Lung (tissue), 12 donors: ENCODE results near the gene NBEA. TPM values are rescaled to one million over a fixed set of nuclear protein-coding genes. Genes with fewer than 3 reads are reported as not detected.

Source experiments
- ATAC-seq: fragments of 200-7000 bp; cut with Tn5 transposase; one replicate; pipeline ENCODE4 v1.9.1; 2020; ENCODE audit warnings: moderate number of reproducible peaks; ENCODE audit not compliant: insufficient read depth, low FRiP score
- DNase-seq, 3 donors: peaks; one replicate each; pipeline ENCODE4 v3.0.0-alpha.2; 2013 to 2017
- H3K27ac ChIP-seq, 2 donors: one replicate each; pipeline ENCODE4 v1.5.1; 2013; ENCODE audit warnings: mild to moderate bottlenecking in 2 of 2, moderate library complexity in 2 of 2, control low read depth in 1 of 2, inconsistent platforms in 1 of 2, low read depth in 1 of 2, low read length in 1 of 2
- H3K27me3 ChIP-seq, 3 donors: one replicate each; pipeline ENCODE4 v1.5.1; 2013; ENCODE audit warnings: low read length in 2 of 3; ENCODE audit not compliant: control insufficient read depth in 3 of 3, insufficient read depth in 3 of 3
- H3K36me3 ChIP-seq, 4 donors: one replicate each; pipeline ENCODE4 v1.5.1; 2013; ENCODE audit warnings: low read length in 4 of 4, mild to moderate bottlenecking in 1 of 4, moderate library complexity in 1 of 4; ENCODE audit not compliant: control insufficient read depth in 4 of 4, insufficient read depth in 4 of 4
- H3K4me1 ChIP-seq, 5 donors: one replicate each; pipeline ENCODE4 v1.5.1; 2013; ENCODE audit warnings: low read length in 5 of 5, mild to moderate bottlenecking in 2 of 5, moderate library complexity in 1 of 5; ENCODE audit not compliant: control insufficient read depth in 5 of 5, insufficient read depth in 5 of 5
- H3K4me3 ChIP-seq: one replicate; pipeline ENCODE4 v1.5.1; 2013; ENCODE audit warnings: mild to moderate bottlenecking, control low read depth, moderate library complexity
- H3K9ac ChIP-seq, 2 donors: one replicate each; pipeline ENCODE4 v1.5.1; 2013; ENCODE audit warnings: low read length in 2 of 2, control low read depth in 1 of 2; ENCODE audit not compliant: insufficient read depth in 1 of 2
- H3K9me3 ChIP-seq, 4 donors: one replicate each; pipeline ENCODE4 v1.5.1; 2013; ENCODE audit warnings: low read length in 3 of 4, mild to moderate bottlenecking in 1 of 4, moderate library complexity in 1 of 4; ENCODE audit not compliant: control insufficient read depth in 4 of 4, insufficient read depth in 3 of 4
- WGBS, 2 donors: extraction: QIAGEN DNeasy Blood & Tissue Kit; methylation state at CpG; one replicate each; pipeline ENCODE4 v1.1.7; 2013; 5-methylcytosine and 5-hydroxymethylcytosine counted together
- polyA plus RNA-seq, 2 donors: library from polyadenylated mRNA; stranded (reverse); fragments of 200-250 nt; gene quantifications; one replicate each; pipeline ENCODE4 v1.2.1, GENCODE V29; 2013
- total RNA-seq, 2 donors: library from RNA; depleted of rRNA in 1 of 2; stranded (reverse); fragments of >200 nt in 1 of 2; gene quantifications; one replicate each; pipeline ENCODE4 v1.2.1, GENCODE V29; 2014 to 2021
- TF ChIP-seq, protein P1 (sequence below): IDR thresholded peaks from 2 replicates; pipeline ENCODE4 v1.5.1; 2012; ENCODE audit warnings: mild to moderate bottlenecking; ENCODE audit errors: control extremely low read depth, extremely low read depth
- donor health status: control.
- donor health status: control.
- donor health status: Bipolar disorder and iron deficiency.
- donor health status: healthy.
- donor health status: DM: yes; HTN: yes; CAD: no.

NBEA gene
- total and polyA plus RNA-seq, 4 donors = 1.6 to 26.5 (median 5.3) TPM

DNA sequence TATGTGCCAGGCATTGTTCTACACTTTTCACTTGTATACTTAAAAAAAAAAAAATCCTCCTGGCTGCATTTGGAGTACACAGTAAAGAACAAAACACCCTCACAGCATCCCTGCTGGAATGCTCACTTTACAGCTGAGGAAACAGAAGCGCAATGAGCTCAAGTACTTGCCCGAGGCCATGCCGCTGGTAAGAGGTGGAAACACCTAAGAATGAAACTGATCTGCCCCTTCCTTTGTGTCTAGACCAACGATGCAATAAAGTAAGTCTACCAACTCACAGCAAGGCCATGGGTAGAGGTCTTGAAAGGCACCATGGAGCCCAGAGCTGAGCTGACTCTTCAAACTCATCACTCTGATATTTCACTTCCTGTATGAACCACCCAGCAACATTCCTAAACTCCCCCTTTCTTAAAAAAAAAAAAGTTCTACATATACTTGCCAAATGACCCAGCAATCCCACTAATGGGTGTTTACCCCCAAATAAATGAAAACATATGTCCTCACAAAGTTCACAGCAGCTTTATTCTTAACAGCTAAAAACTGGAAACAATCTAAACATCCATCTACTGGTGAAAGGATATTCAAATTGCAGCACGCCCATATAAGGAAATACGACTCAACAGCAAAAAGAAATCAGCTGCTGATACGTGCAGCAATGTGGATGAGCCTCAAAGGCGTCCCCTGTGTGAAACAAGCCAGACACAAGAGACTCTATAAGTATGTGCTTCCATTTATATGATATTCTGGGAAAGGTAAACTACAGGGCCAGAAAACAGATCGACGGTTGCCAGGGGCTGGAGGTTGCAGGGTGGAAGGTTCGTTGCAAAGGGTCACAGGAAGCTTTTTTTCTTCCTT, 771.1 kb downstream of the NBEA start:
- Histone ChIP-seq H3K36me3 (no peaks in the 10 kb centered on the region), H3K4me3 (no peak overlapping the region), H3K9ac (no peak overlapping the region), H3K9me3 (peaks cover 0 to 3% (median 0%) of the 10 kb centered on the region in 4 donors), H3K4me1 (peaks cover 0 to 35% (median 6%) of the 10 kb centered on the region in 5 donors), H3K27ac (no peak overlapping the region), H3K27me3 (no peaks in the 10 kb centered on the region)
- DNase-seq = peak in 2 of 3 donors; percentile 71 to 72
- TF ChIP-seq, protein P1, sequence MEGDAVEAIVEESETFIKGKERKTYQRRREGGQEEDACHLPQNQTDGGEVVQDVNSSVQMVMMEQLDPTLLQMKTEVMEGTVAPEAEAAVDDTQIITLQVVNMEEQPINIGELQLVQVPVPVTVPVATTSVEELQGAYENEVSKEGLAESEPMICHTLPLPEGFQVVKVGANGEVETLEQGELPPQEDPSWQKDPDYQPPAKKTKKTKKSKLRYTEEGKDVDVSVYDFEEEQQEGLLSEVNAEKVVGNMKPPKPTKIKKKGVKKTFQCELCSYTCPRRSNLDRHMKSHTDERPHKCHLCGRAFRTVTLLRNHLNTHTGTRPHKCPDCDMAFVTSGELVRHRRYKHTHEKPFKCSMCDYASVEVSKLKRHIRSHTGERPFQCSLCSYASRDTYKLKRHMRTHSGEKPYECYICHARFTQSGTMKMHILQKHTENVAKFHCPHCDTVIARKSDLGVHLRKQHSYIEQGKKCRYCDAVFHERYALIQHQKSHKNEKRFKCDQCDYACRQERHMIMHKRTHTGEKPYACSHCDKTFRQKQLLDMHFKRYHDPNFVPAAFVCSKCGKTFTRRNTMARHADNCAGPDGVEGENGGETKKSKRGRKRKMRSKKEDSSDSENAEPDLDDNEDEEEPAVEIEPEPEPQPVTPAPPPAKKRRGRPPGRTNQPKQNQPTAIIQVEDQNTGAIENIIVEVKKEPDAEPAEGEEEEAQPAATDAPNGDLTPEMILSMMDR = no peak
- WGBS, 2 donors = 69 to 72% methylated on average over 11 of the region's 11 CpGs
- no peak for ATAC-seq

DNA sequence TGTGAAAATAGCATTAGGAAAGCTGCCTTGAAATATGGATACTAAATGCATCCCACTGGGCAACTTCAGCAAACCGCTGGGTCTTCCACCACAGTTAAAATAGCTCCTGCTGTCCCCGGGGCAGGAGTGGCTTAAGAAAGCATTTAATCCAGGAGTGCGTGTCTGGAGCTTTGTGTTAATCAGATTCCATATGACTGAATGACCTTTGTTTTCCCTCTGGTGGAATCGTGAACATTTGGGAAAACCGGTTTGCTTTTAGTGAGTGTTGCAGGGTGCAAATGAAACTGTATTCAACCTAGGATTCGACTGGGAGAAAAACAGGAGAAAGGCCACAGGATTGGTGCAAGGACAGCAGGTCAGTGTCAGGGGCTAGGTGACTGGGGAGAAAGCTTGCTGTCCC, 772.1 kb downstream of the NBEA start:
- TF ChIP-seq, protein P1 = no peak
- H3K9me3 ChIP-seq = peaks cover 0 to 3% (median 0%) of the 10 kb centered on the region in 4 donors

DNA sequence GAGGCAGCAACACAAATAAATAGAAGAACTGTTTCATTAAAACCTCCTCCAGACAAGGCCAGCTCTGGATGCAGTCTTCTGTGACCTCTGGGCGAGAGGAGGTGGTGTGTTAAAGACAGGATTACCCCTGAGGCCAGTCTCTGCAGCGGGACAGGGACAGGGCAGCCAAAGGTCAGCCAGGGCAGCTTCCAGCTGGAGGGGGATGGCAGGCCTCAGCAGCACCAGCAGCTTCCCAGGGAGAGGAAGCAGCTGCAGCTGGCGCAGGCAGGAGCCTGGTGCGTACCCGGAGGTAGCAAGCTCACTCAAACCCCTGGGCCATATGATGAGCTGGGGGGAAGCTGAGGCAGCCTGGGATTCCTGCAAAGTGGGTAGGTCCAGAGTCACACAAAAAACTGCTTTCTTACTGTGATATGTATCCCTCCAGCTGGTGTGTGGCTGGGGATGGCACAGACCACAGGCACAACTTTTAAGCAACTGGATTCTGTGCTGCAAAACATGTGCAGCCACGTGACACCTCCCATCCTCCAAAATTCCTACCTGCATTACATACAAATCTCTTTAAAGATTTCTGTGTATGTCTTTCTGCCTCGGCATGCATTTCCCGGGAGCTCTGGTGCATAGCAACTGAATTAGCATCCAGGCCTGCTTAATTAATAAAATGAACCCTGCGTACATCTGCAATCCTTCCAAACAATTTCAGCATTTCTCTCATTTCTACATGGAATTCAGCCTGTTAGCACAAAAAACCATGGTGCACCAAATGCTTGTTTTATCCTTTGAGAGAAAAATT, 772.7 kb downstream of the NBEA start:
- no peak overlapping the region for H3K27ac ChIP-seq
- no peaks in the 10 kb centered on the region for H3K27me3 ChIP-seq
- H3K4me1 ChIP-seq = peaks cover 0 to 35% (median 6%) of the 10 kb centered on the region in 5 donors
- ATAC-seq (no peak), DNase-seq (peak; percentile 48 to 66 (median 65))
- peaks cover 0 to 2% (median 0%) of the 10 kb centered on the region in 4 donors for H3K9me3 ChIP-seq
- no peaks in the 10 kb centered on the region for H3K36me3 ChIP-seq
- WGBS, 2 donors = 70 to 75% methylated on average over 9 of the region's 9 CpGs
- TF ChIP-seq, protein P1 = no peak
- H3K9ac ChIP-seq = no peak overlapping the region
- H3K4me3 ChIP-seq = no peak overlapping the region

More for the DNA sequence above, 772.1 kb downstream of the NBEA start:
- DNase-seq = peak in 1 of 3 donors; percentile 34
- Histone ChIP-seq H3K9ac (no peak overlapping the region), H3K27ac (no peak overlapping the region), H3K4me3 (no peak overlapping the region), H3K27me3 (no peaks in the 10 kb centered on the region), H3K4me1 (peaks cover 0 to 35% (median 6%) of the 10 kb centered on the region in 5 donors), H3K36me3 (no peaks in the 10 kb centered on the region)
- 77 to 84% methylated on average over 6 of the region's 6 CpGs for WGBS, 2 donors
- ATAC-seq = no peak
